ENCODE results near the gene C20orf144.

GRCh38 chr20:33677991-33678702 is 16.0 kb downstream of the C20orf144 start:
- no peak for TF ChIP-seq CTCF (IDR thresholded peaks at IDR 0.05)
- TF ChIP-seq POLR2A (IDR thresholded peaks at IDR 0.05) = no peak
